ENCODE results near the gene CES2.

GRCh38 chr16:66927918-66928649, 7.2 kb upstream of the CES2 start:
- TF ChIP-seq CREB1 (IDR thresholded peaks at IDR 0.05) (no peak), EP300 (IDR thresholded peaks at IDR 0.05; ENCODE audit: borderline replicate concordance in 1 of 2, low read depth in 2 of 2, low read length in 2 of 2) (no peak), CTCF (IDR thresholded peaks at IDR 0.05; ENCODE audit: control extremely low read depth in 1 of 3, insufficient read depth in 1 of 3, low read depth in 1 of 3, low read length in 3 of 3) (no peak), EZH2 (IDR thresholded peaks at IDR 0.05; ENCODE audit: low read depth, low read length, severe bottlenecking) (no peak), TAF1 (IDR thresholded peaks at IDR 0.05; ENCODE audit: low read depth, low read length) (no peak), CHD1 (IDR thresholded peaks at IDR 0.05; ENCODE audit: low read depth, low read length) (no peak), E2F6 (IDR thresholded peaks at IDR 0.05) (no peak), POLR2AphosphoS5 (IDR thresholded peaks at IDR 0.05; ENCODE audit: low read depth, low read length) (no peak), MAX (IDR thresholded peaks at IDR 0.05) (no peak), GABPA (IDR thresholded peaks at IDR 0.05; ENCODE audit: borderline replicate concordance, insufficient read depth, low read length) (no peak), KDM1A (IDR thresholded peaks at IDR 0.05; ENCODE audit: borderline replicate concordance, low read length) (no peak), POLR2A (IDR thresholded peaks at IDR 0.05; ENCODE audit: control extremely low read depth in 1 of 2, low read depth in 2 of 2, low read length in 2 of 2) (no peak), RBBP5 (IDR thresholded peaks at IDR 0.05; ENCODE audit: borderline replicate concordance, low read depth, low read length) (no peak), NRF1 (IDR thresholded peaks at IDR 0.05; ENCODE audit: low read depth, low read length) (no peak)

Data from H1 (cell line).